Brain microvascular endothelial cell (primary cell): ENCODE results near the gene KIF13A.
A peak's percentile ranks its signal among the peaks of the same experiment; 100 is the strongest.

Source experiments
- DNase-seq: peaks from one replicate; pipeline ENCODE4 v3.0.0-alpha.2; 2020
- H3K27ac ChIP-seq: fragments of 250-450 bp; sonication (Bioruptor Pico); 2 replicates; pipeline ENCODE4 v1.5.1; 2020; ENCODE audit warnings: mild to moderate bottlenecking, moderate library complexity
- H3K27me3 ChIP-seq: fragments of 250-450 bp; sonication (Bioruptor Pico); replicated peaks from 2 replicates; pipeline ENCODE4 v1.5.1; 2020; ENCODE audit warnings: mild to moderate bottlenecking
- H3K36me3 ChIP-seq: fragments of 250-450 bp; sonication (Bioruptor Pico); replicated peaks from 2 replicates; pipeline ENCODE4 v1.5.1; 2020; ENCODE audit warnings: mild to moderate bottlenecking
- H3K4me3 ChIP-seq: 2 replicates; pipeline ENCODE4 v1.5.1; 2011; ENCODE audit warnings: low read depth, mild to moderate bottlenecking, control low read depth, low read length, moderate library complexity
- in situ Hi-C: cut with HindIII; loops from 2 replicates; pipeline ENCODE4 v1.10.0; 2017; ENCODE audit warnings: low sequenced_read_pairs, low pct_ligation_motif_present
- TF ChIP-seq, protein P1 (sequence below): IDR thresholded peaks from 2 replicates; pipeline ENCODE4 v1.5.1; 2011; ENCODE audit warnings: low read depth, mild to moderate bottlenecking, moderate library complexity, low read length, control low read depth, inconsistent platforms; ENCODE audit errors: missing control alignments

Gene KIF13A

GRCh38 chr6:17905611-17906592 lies 81.5 kb downstream of the KIF13A start:
- TF ChIP-seq, protein P1, sequence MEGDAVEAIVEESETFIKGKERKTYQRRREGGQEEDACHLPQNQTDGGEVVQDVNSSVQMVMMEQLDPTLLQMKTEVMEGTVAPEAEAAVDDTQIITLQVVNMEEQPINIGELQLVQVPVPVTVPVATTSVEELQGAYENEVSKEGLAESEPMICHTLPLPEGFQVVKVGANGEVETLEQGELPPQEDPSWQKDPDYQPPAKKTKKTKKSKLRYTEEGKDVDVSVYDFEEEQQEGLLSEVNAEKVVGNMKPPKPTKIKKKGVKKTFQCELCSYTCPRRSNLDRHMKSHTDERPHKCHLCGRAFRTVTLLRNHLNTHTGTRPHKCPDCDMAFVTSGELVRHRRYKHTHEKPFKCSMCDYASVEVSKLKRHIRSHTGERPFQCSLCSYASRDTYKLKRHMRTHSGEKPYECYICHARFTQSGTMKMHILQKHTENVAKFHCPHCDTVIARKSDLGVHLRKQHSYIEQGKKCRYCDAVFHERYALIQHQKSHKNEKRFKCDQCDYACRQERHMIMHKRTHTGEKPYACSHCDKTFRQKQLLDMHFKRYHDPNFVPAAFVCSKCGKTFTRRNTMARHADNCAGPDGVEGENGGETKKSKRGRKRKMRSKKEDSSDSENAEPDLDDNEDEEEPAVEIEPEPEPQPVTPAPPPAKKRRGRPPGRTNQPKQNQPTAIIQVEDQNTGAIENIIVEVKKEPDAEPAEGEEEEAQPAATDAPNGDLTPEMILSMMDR: no peak
- H3K4me3 ChIP-seq: no peak overlapping the region
- H3K36me3 ChIP-seq: no peaks in the 10 kb centered on the region
- H3K27ac ChIP-seq: peak overlapping the region; percentile 88
- H3K27me3 ChIP-seq: no peaks in the 10 kb centered on the region
- peak; percentile 44 for DNase-seq
- in situ Hi-C loops: no loop called here

- Histone ChIP-seq H3K27ac (no peak overlapping the region), H3K4me3 (no peak overlapping the region)
These were observed 82.8 kb downstream of the KIF13A start for GRCh38 chr6:17904491-17905120.

GRCh38 chr6:17902974-17903373 lies 84.5 kb downstream of the KIF13A start:
- in situ Hi-C loops: no loop called here
- Histone ChIP-seq H3K4me3 (no peak overlapping the region), H3K27ac (no peak overlapping the region), H3K36me3 (no peaks in the 10 kb centered on the region), H3K27me3 (no peaks in the 10 kb centered on the region)
- DNase-seq: no peak
- TF ChIP-seq, protein P1: no peak

More at GRCh38 chr6:17904491-17905120, 82.8 kb downstream of the KIF13A start:
- in situ Hi-C loops: no loop called here
- no peak for DNase-seq
- Histone ChIP-seq H3K27me3 (no peaks in the 10 kb centered on the region), H3K36me3 (no peaks in the 10 kb centered on the region)
- TF ChIP-seq, protein P1: no peak

- Histone ChIP-seq H3K27me3 (no peaks in the 10 kb centered on the region), H3K36me3 (no peaks in the 10 kb centered on the region), H3K4me3 (no peak overlapping the region), H3K27ac (no peak overlapping the region)
- TF ChIP-seq, protein P1: no peak
- in situ Hi-C loops: no loop called here
- no peak for DNase-seq
These were observed 85.9 kb downstream of the KIF13A start for GRCh38 chr6:17901493-17901892.

GRCh38 chr6:17900011-17900410 lies 87.4 kb downstream of the KIF13A start:
- in situ Hi-C loops: no loop called here
- TF ChIP-seq, protein P1: no peak
- no peaks in the 10 kb centered on the region for H3K36me3 ChIP-seq
- H3K27me3 ChIP-seq: no peaks in the 10 kb centered on the region
- no peak overlapping the region for H3K27ac ChIP-seq
- DNase-seq: no peak
- no peak overlapping the region for H3K4me3 ChIP-seq
